Neuronal stem cell (in vitro differentiated cells): ENCODE results near the gene GLRA1.

ENCODE experiments used
- DNase-seq: peaks from one replicate; pipeline ENCODE4 v3.0.0-alpha.2; 2013; ENCODE audit warnings: low spot score
- H2AFZ ChIP-seq: one replicate; pipeline ENCODE4 v1.6.1; 2013; ENCODE audit warnings: mild to moderate bottlenecking, low read length, inconsistent platforms
- H2AK5ac ChIP-seq: 2 replicates; pipeline ENCODE4 v1.6.1; 2013; ENCODE audit warnings: low read depth, mild to moderate bottlenecking, inconsistent platforms, low read length, moderate library complexity, mixed read lengths
- H2BK120ac ChIP-seq: 2 replicates; pipeline ENCODE4 v1.6.1; 2013; ENCODE audit warnings: low read depth, mild to moderate bottlenecking, inconsistent platforms, low read length, moderate library complexity, mixed read lengths
- H2BK12ac ChIP-seq: one replicate; pipeline ENCODE4 v1.6.1; 2013; ENCODE audit warnings: low read length, inconsistent platforms
- H2BK15ac ChIP-seq: 2 replicates; pipeline ENCODE4 v1.6.1; 2013; ENCODE audit warnings: mild to moderate bottlenecking, low read length, inconsistent platforms, mixed read lengths
- H2BK5ac ChIP-seq: one replicate; pipeline ENCODE4 v1.6.1; 2013; ENCODE audit warnings: inconsistent platforms, mild to moderate bottlenecking, low read length, moderate library complexity
- H3K14ac ChIP-seq: one replicate; pipeline ENCODE4 v1.6.1; 2013; ENCODE audit warnings: low read length, inconsistent platforms
- H3K18ac ChIP-seq: 2 replicates; pipeline ENCODE4 v1.6.1; 2013; ENCODE audit warnings: low read length, inconsistent platforms
- H3K23ac ChIP-seq: 2 replicates; pipeline ENCODE4 v1.6.1; 2013; ENCODE audit warnings: low read depth, mild to moderate bottlenecking, mixed read lengths, low read length, inconsistent platforms; ENCODE audit not compliant: poor library complexity
- H3K27ac ChIP-seq: replicated peaks from 3 replicates; pipeline ENCODE4 v1.5.1; 2013; ENCODE audit warnings: low read length, inconsistent platforms
- H3K27me3 ChIP-seq, 3 experiments: 2 replicates each; pipeline ENCODE4 v1.6.1; 2013; ENCODE audit warnings: low read length in 3 of 3, mild to moderate bottlenecking in 2 of 3, inconsistent platforms in 1 of 3, low read depth in 1 of 3, mixed read lengths in 1 of 3, moderate library complexity in 1 of 3; ENCODE audit not compliant: control insufficient read depth in 3 of 3, insufficient read depth in 3 of 3
- H3K36me3 ChIP-seq, 2 donors: replicated peaks in 1 of 2; 2 replicates each; pipeline ENCODE4 v1.6.1; 2013; ENCODE audit warnings: low read length in 2 of 2; ENCODE audit not compliant: control insufficient read depth in 2 of 2, insufficient read depth in 2 of 2
- H3K4ac ChIP-seq: 2 replicates; pipeline ENCODE4 v1.6.1; 2013; ENCODE audit warnings: inconsistent platforms, mild to moderate bottlenecking, low read length, moderate library complexity
- H3K4me1 ChIP-seq, 2 donors: 1 replicate in 1 of 2; 2 replicates in 1 of 2; pipeline ENCODE4 v1.6.1; 2013; ENCODE audit warnings: low read length in 2 of 2, low read depth in 1 of 2; ENCODE audit not compliant: control insufficient read depth in 2 of 2, insufficient read depth in 1 of 2
- H3K4me2 ChIP-seq: one replicate; pipeline ENCODE4 v1.6.1; 2013; ENCODE audit warnings: mild to moderate bottlenecking, low read length, inconsistent platforms; ENCODE audit not compliant: insufficient read depth, poor library complexity, severe bottlenecking
- H3K4me3 ChIP-seq, 2 donors: 2 replicates each; pipeline ENCODE4 v1.5.1; 2013; ENCODE audit warnings: low read length in 2 of 2, mild to moderate bottlenecking in 2 of 2, inconsistent platforms in 1 of 2, moderate library complexity in 1 of 2
- H3K79me1 ChIP-seq: one replicate; pipeline ENCODE4 v1.6.1; 2013; ENCODE audit warnings: low read depth, mild to moderate bottlenecking, inconsistent platforms, low read length, moderate library complexity
- H3K9ac ChIP-seq: one replicate; pipeline ENCODE4 v1.6.1; 2013; ENCODE audit warnings: mild to moderate bottlenecking, low read depth, low read length, inconsistent platforms; ENCODE audit not compliant: poor library complexity
- H3K9me3 ChIP-seq, 2 donors: replicated peaks in 1 of 2; 2 replicates each; pipeline versions ENCODE3 to v1.6.1; 2013; ENCODE audit warnings: low read length in 2 of 2, mild to moderate bottlenecking in 2 of 2, inconsistent platforms in 1 of 2, low read depth in 1 of 2, mixed read lengths in 1 of 2, moderate library complexity in 1 of 2; ENCODE audit not compliant: control insufficient read depth in 2 of 2, insufficient read depth in 1 of 2
- H4K8ac ChIP-seq: one replicate; pipeline ENCODE4 v1.6.1; 2013; ENCODE audit warnings: low read depth, mild to moderate bottlenecking, inconsistent platforms, low read length, moderate library complexity
- H4K91ac ChIP-seq: one replicate; pipeline ENCODE4 v1.6.1; 2013; ENCODE audit warnings: low read length, low read depth, mild to moderate bottlenecking, inconsistent platforms; ENCODE audit not compliant: poor library complexity
- WGBS, 2 donors: extraction: QIAGEN DNeasy Blood & Tissue Kit; methylation state at CpG; one replicate each; pipeline ENCODE4 v1.1.7; 2013; ENCODE audit warnings: missing lambda C conversion rate in 2 of 2, mixed read lengths in 1 of 2; ENCODE audit not compliant: insufficient read length in 2 of 2, insufficient replicate concordance in 1 of 2; ENCODE audit errors: extremely low coverage in 2 of 2; 5-methylcytosine and 5-hydroxymethylcytosine counted together

The GLRA1 gene

DNA sequence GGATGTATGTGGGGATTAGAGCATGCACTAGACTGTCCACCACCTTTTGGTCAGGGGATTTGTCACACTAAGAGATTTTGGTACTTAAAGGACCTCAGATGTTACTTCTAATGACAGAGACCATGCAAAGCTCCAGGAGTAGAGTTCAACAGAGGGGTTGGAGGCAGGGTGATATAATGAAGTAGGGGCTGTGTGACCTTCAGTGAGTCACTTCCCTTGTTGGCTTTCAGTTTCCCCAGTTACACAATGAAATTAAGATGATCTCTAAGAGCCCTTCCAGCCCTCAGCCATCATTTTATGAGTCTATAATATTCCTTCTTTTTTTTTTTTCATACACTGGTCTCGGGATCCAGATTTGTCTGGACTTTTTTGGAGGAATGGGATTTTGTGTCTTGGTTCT lies 26.8 kb downstream of the GLRA1 start:
- Histone ChIP-seq H3K18ac (no peak overlapping the region), H2BK15ac (no peak overlapping the region), H3K23ac (no peak overlapping the region)

GRCh38 chr5:151897020-151897552 lies 27.6 kb downstream of the GLRA1 start:
- Histone ChIP-seq H3K4me3 (no peak overlapping the region), H4K8ac (no peak overlapping the region), H3K79me1 (no peaks in the 10 kb centered on the region), H3K27ac (no peak overlapping the region), H2BK12ac (no peak overlapping the region), H3K36me3 (no peaks in the 10 kb centered on the region), H2BK120ac (no peak overlapping the region), H3K4me2 (no peak overlapping the region), H3K27me3 (peaks cover 0 to 2% (median 0%) of the 10 kb centered on the region in 3 experiments), H2AK5ac (no peak overlapping the region), H3K14ac (no peak overlapping the region), H4K91ac (no peak overlapping the region), H3K23ac (no peak overlapping the region), H3K9me3 (no peaks in the 10 kb centered on the region), H3K4ac (no peak overlapping the region), H2AFZ (no peak overlapping the region), H3K18ac (no peak overlapping the region), H3K4me1 (peaks cover 0 to 4% of the 10 kb centered on the region in 2 donors), H2BK5ac (no peak overlapping the region), H3K9ac (no peak overlapping the region), H2BK15ac (no peak overlapping the region)
- DNase-seq, result no peak
- no CpG with 5 or more reads among the region's 2 CpGs for WGBS, 2 donors

More for the DNA sequence above, 26.8 kb downstream of the GLRA1 start:
- H3K4me3 ChIP-seq, result no peak overlapping the region
- no peak overlapping the region for H3K27ac ChIP-seq
- H3K14ac ChIP-seq, result no peak overlapping the region
- no peaks in the 10 kb centered on the region for H3K9me3 ChIP-seq
- peaks cover 0 to 2% (median 0%) of the 10 kb centered on the region in 3 experiments for H3K27me3 ChIP-seq
- no peak for DNase-seq
- no peaks in the 10 kb centered on the region for H3K79me1 ChIP-seq
- H3K4me1 ChIP-seq, result peaks cover 0 to 4% of the 10 kb centered on the region in 2 donors
- H3K4ac ChIP-seq, result no peak overlapping the region
- no peak overlapping the region for H4K91ac ChIP-seq
- H2BK5ac ChIP-seq, result no peak overlapping the region
- H2AK5ac ChIP-seq, result no peak overlapping the region
- H2BK120ac ChIP-seq, result no peak overlapping the region
- no peak overlapping the region for H4K8ac ChIP-seq
- no peak overlapping the region for H2AFZ ChIP-seq
- H3K9ac ChIP-seq, result no peak overlapping the region
- no CpG with 5 or more reads among the region's 1 CpG for WGBS, 2 donors
- H2BK12ac ChIP-seq, result no peak overlapping the region
- no peaks in the 10 kb centered on the region for H3K36me3 ChIP-seq
- no peak overlapping the region for H3K4me2 ChIP-seq

DNA sequence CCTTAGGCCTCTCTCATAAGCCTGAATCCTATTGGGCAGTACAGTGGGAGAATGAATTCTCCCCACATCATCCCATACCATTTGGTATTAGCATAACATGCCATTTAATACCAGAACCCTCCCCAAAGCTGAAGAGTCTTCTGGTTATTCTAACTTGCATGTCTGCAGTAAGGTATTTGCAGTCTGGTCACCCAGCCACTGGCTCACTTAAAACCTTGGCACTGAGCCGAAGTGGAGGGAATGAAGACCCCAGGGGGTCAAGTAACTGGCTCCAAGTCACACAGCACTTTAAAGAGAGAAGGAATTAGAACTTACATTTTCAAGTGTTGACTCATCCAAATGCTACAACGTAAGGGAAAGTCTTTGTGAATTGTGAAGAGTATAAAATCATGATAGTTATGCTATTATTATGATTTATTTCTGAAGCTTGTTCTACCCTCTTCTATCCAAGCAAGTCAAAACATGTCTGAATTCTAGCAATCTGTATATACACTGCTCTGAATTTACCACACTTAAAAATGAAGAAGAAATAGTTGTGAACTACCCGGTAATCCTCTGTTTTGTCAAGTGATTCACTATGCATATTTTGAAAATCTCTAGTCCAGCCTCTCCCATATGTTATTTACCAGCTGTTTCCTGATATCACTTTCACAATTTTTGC lies 28.5 kb downstream of the GLRA1 start:
- Histone ChIP-seq H3K4me3 (no peak overlapping the region), H4K8ac (no peak overlapping the region), H3K9ac (no peak overlapping the region), H3K14ac (no peak overlapping the region), H2BK15ac (no peak overlapping the region), H3K27ac (no peak overlapping the region), H2AFZ (no peak overlapping the region), H3K23ac (no peak overlapping the region), H2BK120ac (no peak overlapping the region), H2BK12ac (no peak overlapping the region), H2AK5ac (no peak overlapping the region), H3K36me3 (no peaks in the 10 kb centered on the region), H4K91ac (no peak overlapping the region), H3K4me1 (peaks cover 0 to 4% of the 10 kb centered on the region in 2 donors), H3K9me3 (no peaks in the 10 kb centered on the region), H3K4me2 (no peak overlapping the region), H3K4ac (no peak overlapping the region), H2BK5ac (no peak overlapping the region), H3K79me1 (no peaks in the 10 kb centered on the region), H3K18ac (no peak overlapping the region), H3K27me3 (peaks cover 0 to 2% (median 0%) of the 10 kb centered on the region in 3 experiments)
- no peak for DNase-seq
- WGBS, 2 donors, result no CpG with 5 or more reads among the region's 3 CpGs

DNA sequence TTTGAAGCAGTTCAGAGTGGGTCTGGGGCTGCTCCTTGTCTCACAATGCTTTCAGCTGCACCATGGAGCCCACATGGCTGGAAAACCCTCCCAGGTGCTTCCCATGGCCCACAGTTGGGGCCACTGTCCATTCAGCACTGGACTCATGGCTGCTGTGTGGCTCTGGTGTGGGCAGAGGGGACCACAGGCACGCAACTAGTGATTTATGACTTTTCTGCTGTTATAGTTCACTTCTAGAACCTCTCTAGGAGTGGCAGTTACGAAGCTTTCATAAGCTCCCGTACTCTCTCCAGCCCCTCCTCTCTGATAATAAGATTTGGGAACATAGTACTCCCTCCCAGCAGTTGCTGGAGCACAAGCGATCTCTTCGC lies 29.0 kb downstream of the GLRA1 start:
- no peak overlapping the region for H2AFZ ChIP-seq
- no peak overlapping the region for H3K4me3 ChIP-seq
- no peak overlapping the region for H4K91ac ChIP-seq
- no peak overlapping the region for H2AK5ac ChIP-seq
- H3K4me1 ChIP-seq, result peaks cover 0 to 7% of the 10 kb centered on the region in 2 donors
- no peak overlapping the region for H3K14ac ChIP-seq
- H3K27ac ChIP-seq, result no peak overlapping the region
- no peak overlapping the region for H2BK15ac ChIP-seq
- no peak overlapping the region for H3K18ac ChIP-seq
- H2BK12ac ChIP-seq, result no peak overlapping the region
- H3K9ac ChIP-seq, result no peak overlapping the region
- H2BK5ac ChIP-seq, result no peak overlapping the region
- H4K8ac ChIP-seq, result no peak overlapping the region
- DNase-seq, result no peak
- no CpG with 5 or more reads among the region's 5 CpGs for WGBS, 2 donors
- no peak overlapping the region for H3K4me2 ChIP-seq
- H3K27me3 ChIP-seq, result peaks cover 0 to 2% (median 0%) of the 10 kb centered on the region in 3 experiments
- H3K23ac ChIP-seq, result no peak overlapping the region
- H2BK120ac ChIP-seq, result no peak overlapping the region
- no peaks in the 10 kb centered on the region for H3K36me3 ChIP-seq
- no peaks in the 10 kb centered on the region for H3K9me3 ChIP-seq
- no peaks in the 10 kb centered on the region for H3K79me1 ChIP-seq
- no peak overlapping the region for H3K4ac ChIP-seq
